ENCODE data around the gene TCAIM.
"Not testable (repeated sequence)": the region's sequence is repeated elsewhere in the genome, so short reads cannot be mapped to it uniquely, and the experiment has no call there.

TCAIM gene

GRCh38 chr3:44334326-44334725 lies 4.2 kb upstream of the TCAIM start:
- H3K4me3 Mint-ChIP-seq, result no peak overlapping the region
- CTCF ChIA-PET, result no interaction called here

GRCh38 chr3:44337248-44337785 lies 1.2 kb upstream of the TCAIM start:
- Mint-ChIP-seq H3K27me3 (peaks cover 11% of the 10 kb centered on the region), H3K9me3 (no peaks in the 10 kb centered on the region), H3K27ac (peak overlapping the region; percentile 98), H3K36me3 (peaks cover 3% of the 10 kb centered on the region), H3K4me1 (peaks cover 27% of the 10 kb centered on the region), H3K4me3 (peak overlapping the region; percentile 98)
- CTCF ChIA-PET, result interaction anchor here (0.7 kb wide), 1 partner anchor 140 kb away, joined by 3 read pairs; the partner anchor contains the start of gene ZNF445
- DNase-seq, result no peak

More at GRCh38 chr3:44334326-44334725, 4.2 kb upstream of the TCAIM start:
- Mint-ChIP-seq H3K9me3 (no peaks in the 10 kb centered on the region), H3K4me1 (peaks cover 12% of the 10 kb centered on the region), H3K27ac (no peak overlapping the region), H3K36me3 (no peaks in the 10 kb centered on the region), H3K27me3 (peaks cover 19% of the 10 kb centered on the region)
- DNase-seq, result no peak

DNA sequence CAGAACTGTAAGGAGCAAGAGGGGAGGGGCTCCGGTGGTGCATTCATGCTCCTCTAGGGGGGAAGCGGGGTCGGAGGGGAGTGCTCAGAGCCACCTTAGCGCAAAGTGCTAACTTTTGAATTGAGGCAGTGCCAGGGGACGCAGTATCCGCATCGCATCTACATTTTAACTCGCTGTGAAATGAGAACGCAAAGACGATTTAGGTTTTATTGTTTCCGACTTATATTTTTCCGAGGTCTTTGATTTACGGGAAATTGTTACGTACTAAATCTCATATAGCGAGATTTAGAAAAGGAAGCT lies 212 bp downstream of the TCAIM start:
- peak overlapping the region; percentile 98 for H3K27ac Mint-ChIP-seq
- CTCF ChIA-PET, result interaction anchor here (0.9 kb wide), 1 partner anchor 15 kb away, joined by 3 read pairs; no protein-coding TSS in a partner anchor
- DNase-seq, result no peak
- peaks cover 27% of the 10 kb centered on the region for H3K4me1 Mint-ChIP-seq
- H3K4me3 Mint-ChIP-seq, result peak overlapping the region; percentile 98
- no peaks in the 10 kb centered on the region for H3K9me3 Mint-ChIP-seq
- H3K36me3 Mint-ChIP-seq, result peaks cover 5% of the 10 kb centered on the region
- peaks cover 7% of the 10 kb centered on the region for H3K27me3 Mint-ChIP-seq

DNA sequence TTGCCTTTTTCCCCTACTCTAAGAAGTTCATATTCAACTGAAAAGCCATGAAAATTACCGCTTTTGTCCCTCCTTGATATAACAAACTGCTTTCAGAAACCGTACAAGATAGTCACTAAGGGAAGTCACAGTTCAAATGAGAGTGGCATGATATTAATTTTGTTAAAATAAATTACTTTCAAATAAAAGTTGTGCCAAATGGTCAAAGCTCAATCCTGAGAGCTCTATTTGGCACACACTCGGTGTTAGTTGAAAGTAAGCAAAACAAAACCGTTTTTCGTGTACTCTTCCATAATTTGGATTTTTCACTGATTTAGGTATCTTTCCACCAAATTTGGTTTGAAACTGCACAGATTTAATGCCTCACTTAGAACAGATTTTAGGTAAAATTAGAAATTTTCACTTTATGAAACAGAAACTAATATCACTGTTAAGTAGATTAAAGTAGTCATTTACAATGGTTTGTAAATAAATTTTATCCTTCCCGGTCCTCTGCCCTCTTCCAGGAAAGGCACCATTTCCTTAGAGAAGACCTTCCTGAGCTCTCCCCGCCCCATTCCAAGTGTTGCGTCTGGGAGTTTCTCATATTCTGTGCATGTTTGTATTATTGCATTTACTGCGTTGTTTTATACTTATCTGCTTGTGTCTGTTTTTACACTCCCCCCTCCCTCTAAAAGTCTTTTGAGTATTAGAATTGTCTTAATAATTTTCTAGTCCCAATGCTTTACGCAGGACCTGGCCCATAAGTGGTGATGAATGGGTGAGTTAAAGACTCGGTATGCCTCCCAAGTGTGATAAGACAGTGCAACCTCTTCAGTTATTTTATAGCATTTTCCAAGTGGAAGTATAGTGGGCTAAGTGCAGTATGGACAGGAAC lies 853 bp downstream of the TCAIM start:
- Mint-ChIP-seq H3K4me1 (peaks cover 27% of the 10 kb centered on the region), H3K27ac (peak overlapping the region; percentile 98), H3K4me3 (peak overlapping the region; percentile 98), H3K9me3 (no peaks in the 10 kb centered on the region), H3K27me3 (peaks cover 3% of the 10 kb centered on the region), H3K36me3 (peaks cover 5% of the 10 kb centered on the region)
- CTCF ChIA-PET, result interaction anchor here (0.9 kb wide), 1 partner anchor 14 kb away, joined by 3 read pairs; no protein-coding TSS in a partner anchor
- DNase-seq, result no peak

DNA sequence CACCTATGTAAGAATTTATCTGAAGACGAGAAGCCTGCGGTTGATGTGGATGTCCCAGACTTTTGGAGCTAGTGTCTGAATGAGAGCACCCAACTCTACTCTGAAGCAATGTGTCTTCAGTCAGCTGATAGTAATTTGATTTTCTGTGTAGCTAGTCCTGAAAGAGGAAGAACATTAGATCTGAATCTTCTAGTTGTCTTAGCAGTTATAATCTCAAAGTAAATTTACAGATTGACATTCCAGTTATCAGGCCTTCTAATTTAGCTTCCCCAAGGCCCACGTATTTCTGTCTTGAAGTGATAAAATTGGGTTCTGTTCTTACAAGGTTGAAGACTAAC lies 1.5 kb downstream of the TCAIM start:
- peak overlapping the region; percentile 98 for H3K27ac Mint-ChIP-seq
- peak overlapping the region; percentile 98 for H3K4me3 Mint-ChIP-seq
- H3K4me1 Mint-ChIP-seq, result peaks cover 27% of the 10 kb centered on the region

DNA sequence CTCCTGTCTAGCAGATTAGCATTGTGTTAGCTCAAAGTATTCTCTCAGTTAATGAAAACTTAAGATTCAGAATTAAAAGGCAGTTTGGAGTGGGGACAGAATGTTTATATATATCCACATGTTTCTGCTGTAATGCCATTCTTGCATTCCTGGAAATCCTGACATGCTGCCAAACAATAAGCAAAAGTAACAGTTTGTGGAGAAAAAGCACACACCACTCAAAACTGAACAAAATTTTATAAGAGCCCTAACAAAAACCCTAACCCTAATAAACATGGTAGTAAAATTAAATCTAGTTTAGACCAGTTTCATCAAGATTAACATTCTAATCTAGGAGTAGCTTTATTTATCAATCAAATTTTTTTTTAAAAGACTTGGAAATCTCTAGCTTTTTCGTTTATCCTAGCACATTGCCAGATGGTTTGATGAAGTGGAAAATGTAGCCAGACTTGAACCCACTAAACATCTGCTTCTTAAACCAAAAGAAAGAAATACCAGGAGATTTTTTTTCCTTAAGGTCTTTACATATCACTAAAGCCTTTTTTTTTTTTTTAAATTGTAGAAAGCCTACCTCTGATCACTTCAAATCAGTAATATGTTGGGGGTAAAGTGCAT lies 3.7 kb downstream of the TCAIM start:
- Mint-ChIP-seq H3K4me3 (no peak overlapping the region), H3K4me1 (peaks cover 26% of the 10 kb centered on the region), H3K27ac (no peak overlapping the region), H3K27me3 (peaks cover 3% of the 10 kb centered on the region), H3K36me3 (peaks cover 5% of the 10 kb centered on the region), H3K9me3 (no peaks in the 10 kb centered on the region)
- DNase-seq, result no peak
- CTCF ChIA-PET, result interaction anchor here (0.6 kb wide), 1 partner anchor 596 kb away, joined by 3 read pairs; no protein-coding TSS in a partner anchor

More for the DNA sequence above, 1.5 kb downstream of the TCAIM start:
- H3K27me3 Mint-ChIP-seq, result peaks cover 3% of the 10 kb centered on the region
- H3K36me3 Mint-ChIP-seq, result peaks cover 5% of the 10 kb centered on the region
- H3K9me3 Mint-ChIP-seq, result no peaks in the 10 kb centered on the region
- DNase-seq, result no peak
- CTCF ChIA-PET, result interaction anchor here (1.5 kb wide), 1 partner anchor 12 kb away, joined by 3 read pairs; no protein-coding TSS in a partner anchor

GRCh38 chr3:44343421-44343820 lies 4.9 kb downstream of the TCAIM start:
- Mint-ChIP-seq H3K9me3 (no peaks in the 10 kb centered on the region), H3K27me3 (no peaks in the 10 kb centered on the region), H3K4me3 (no peak overlapping the region), H3K36me3 (peaks cover 5% of the 10 kb centered on the region), H3K4me1 (peaks cover 19% of the 10 kb centered on the region), H3K27ac (no peak overlapping the region)
- CTCF ChIA-PET, result no interaction called here
- no peak for DNase-seq

GRCh38 chr3:44346590-44346989 lies 8.0 kb downstream of the TCAIM start:
- H3K27ac Mint-ChIP-seq, H3K9me3 Mint-ChIP-seq, CTCF ChIA-PET, H3K4me1 Mint-ChIP-seq, H3K27me3 Mint-ChIP-seq, H3K36me3 Mint-ChIP-seq, H3K4me3 Mint-ChIP-seq, DNase-seq: not testable (repeated sequence)

DNA sequence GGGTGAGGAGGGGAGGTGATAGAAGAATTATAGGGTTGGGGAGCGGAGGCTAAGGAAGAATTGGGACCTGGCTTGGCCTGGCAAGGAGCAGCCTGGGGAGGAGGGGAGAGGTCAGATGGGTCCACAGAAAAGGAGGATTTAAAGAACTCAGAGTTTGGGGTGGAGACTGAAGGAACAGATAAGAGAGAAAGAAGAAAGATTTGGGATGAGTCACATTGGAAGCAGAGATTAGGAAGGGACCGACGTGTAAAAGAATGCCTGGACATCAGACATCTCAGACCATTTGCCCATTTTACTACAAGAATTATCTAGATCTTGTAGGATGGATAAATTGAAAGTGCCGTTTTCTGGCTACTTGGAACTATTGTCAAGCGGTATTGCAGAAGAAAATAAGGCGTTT lies 10.4 kb downstream of the TCAIM start:
- peaks cover 13% of the 10 kb centered on the region for H3K36me3 Mint-ChIP-seq
- H3K9me3 Mint-ChIP-seq, result no peaks in the 10 kb centered on the region
- H3K27ac Mint-ChIP-seq, result no peak overlapping the region
- no peaks in the 10 kb centered on the region for H3K27me3 Mint-ChIP-seq
- no peaks in the 10 kb centered on the region for H3K4me1 Mint-ChIP-seq
- DNase-seq, result no peak
- CTCF ChIA-PET, result no interaction called here
- H3K4me3 Mint-ChIP-seq, result no peak overlapping the region

GRCh38 chr3:44353355-44353924 lies 14.9 kb downstream of the TCAIM start:
- no peaks in the 10 kb centered on the region for H3K9me3 Mint-ChIP-seq
- no peaks in the 10 kb centered on the region for H3K4me1 Mint-ChIP-seq
- no peak for DNase-seq
- CTCF ChIA-PET, result interaction anchor here (0.8 kb wide), 1 partner anchor 14 kb away, joined by 3 read pairs; no protein-coding TSS in a partner anchor
- no peak overlapping the region for H3K4me3 Mint-ChIP-seq
- no peaks in the 10 kb centered on the region for H3K27me3 Mint-ChIP-seq
- H3K36me3 Mint-ChIP-seq, result peaks cover 27% of the 10 kb centered on the region
- no peak overlapping the region for H3K27ac Mint-ChIP-seq

- Mint-ChIP-seq H3K9me3 (no peaks in the 10 kb centered on the region), H3K4me3 (no peak overlapping the region), H3K27me3 (no peaks in the 10 kb centered on the region), H3K27ac (no peak overlapping the region), H3K4me1 (no peaks in the 10 kb centered on the region), H3K36me3 (peaks cover 27% of the 10 kb centered on the region)
- CTCF ChIA-PET, result no interaction called here
- no peak for DNase-seq
These were observed 16.9 kb downstream of the TCAIM start for GRCh38 chr3:44355362-44356033.

DNA sequence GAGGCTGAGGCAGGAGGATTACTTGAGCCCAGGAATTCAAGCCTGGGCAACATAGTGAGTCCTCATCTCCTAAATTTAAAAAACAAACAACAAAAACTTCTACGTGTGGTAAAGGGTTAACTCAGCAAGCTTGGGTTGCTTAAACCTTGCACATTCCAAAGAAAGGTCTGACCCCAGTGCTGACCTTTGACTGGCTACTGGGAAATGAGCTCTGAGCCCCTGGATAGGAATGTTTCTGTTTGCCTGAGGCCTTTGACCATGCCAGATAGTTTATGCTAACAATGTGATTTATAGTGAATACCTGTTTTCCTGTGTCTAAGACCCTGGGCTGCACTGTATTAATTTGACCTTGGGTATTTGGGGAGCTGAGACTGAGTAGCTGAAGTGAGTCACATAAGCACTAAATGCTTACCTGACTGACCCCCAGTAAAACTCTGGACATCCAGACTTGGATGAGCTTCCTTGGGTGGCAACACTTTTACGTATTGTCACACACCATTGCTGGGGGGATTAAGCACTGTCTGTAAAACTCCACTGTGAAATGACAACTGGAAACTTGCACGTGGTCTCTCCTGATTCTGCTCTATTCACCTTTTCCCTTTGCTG lies 20.7 kb downstream of the TCAIM start:
- no peaks in the 10 kb centered on the region for H3K4me1 Mint-ChIP-seq
- DNase-seq, result no peak
- H3K36me3 Mint-ChIP-seq, result peaks cover 12% of the 10 kb centered on the region
- no peak overlapping the region for H3K27ac Mint-ChIP-seq
- H3K4me3 Mint-ChIP-seq, result no peak overlapping the region
- H3K9me3 Mint-ChIP-seq, result no peaks in the 10 kb centered on the region
- CTCF ChIA-PET, result interaction anchor here (0.9 kb wide), 1 partner anchor 35 kb away, joined by 5 read pairs; no protein-coding TSS in a partner anchor
- no peaks in the 10 kb centered on the region for H3K27me3 Mint-ChIP-seq

DNA sequence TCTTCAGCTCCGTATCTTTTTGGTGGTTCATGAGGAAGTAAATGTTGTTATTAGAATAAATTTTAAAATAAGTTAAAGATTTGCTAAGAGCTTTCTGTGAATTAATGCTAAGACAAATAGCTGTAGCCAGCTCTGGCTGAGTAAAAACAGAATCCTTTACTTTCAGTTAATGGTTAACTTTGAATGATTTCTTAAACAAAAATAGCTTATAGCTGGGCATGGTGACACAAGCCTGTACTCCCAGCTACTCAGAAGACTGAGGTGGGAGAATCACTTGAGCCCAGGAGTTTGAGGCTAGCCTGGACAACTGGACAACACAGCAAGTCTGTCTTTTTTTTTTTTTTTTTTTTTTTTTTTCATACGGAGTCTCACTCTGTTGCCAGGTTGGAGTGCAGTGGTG lies 25.0 kb downstream of the TCAIM start:
- DNase-seq, result no peak
- Mint-ChIP-seq H3K9me3 (no peaks in the 10 kb centered on the region), H3K27me3 (no peaks in the 10 kb centered on the region), H3K36me3 (peaks cover 6% of the 10 kb centered on the region), H3K4me1 (no peaks in the 10 kb centered on the region), H3K27ac (no peak overlapping the region), H3K4me3 (no peak overlapping the region)
- CTCF ChIA-PET, result no interaction called here

GRCh38 chr3:44365952-44366351 lies 27.4 kb downstream of the TCAIM start:
- Mint-ChIP-seq H3K27ac (no peak overlapping the region), H3K27me3 (no peaks in the 10 kb centered on the region), H3K4me1 (no peaks in the 10 kb centered on the region), H3K4me3 (no peak overlapping the region), H3K9me3 (no peaks in the 10 kb centered on the region), H3K36me3 (peaks cover 12% of the 10 kb centered on the region)
- CTCF ChIA-PET, result no interaction called here
- no peak for DNase-seq
